HEK293T (cell line): Measurements from ENCODE around the gene KIF24.

ENCODE experiments used
- BHLHE40 ChIP-seq: fragments of 450-650 bp; IDR thresholded peaks from 2 replicates; pipeline ENCODE4 v1.6.1; 2016; ENCODE audit warnings: mild to moderate bottlenecking, moderate library complexity, borderline replicate concordance
- ELF4 ChIP-seq: fragments of 450-650 bp; IDR thresholded peaks from 2 replicates; pipeline ENCODE4 v1.6.1; 2017; ENCODE audit warnings: antibody characterized with exemption
- FOXA1 ChIP-seq: fragments of 450-650 bp; IDR thresholded peaks from 2 replicates; pipeline ENCODE4 v1.6.1; 2016; ENCODE audit warnings: mild to moderate bottlenecking
- FOXK2 ChIP-seq: fragments of 450-650 bp; IDR thresholded peaks from 2 replicates; pipeline ENCODE4 v1.6.1; 2016; ENCODE audit warnings: mild to moderate bottlenecking
- SP1 ChIP-seq: fragments of 450-650 bp; IDR thresholded peaks from 2 replicates; pipeline ENCODE4 v1.6.1; 2017
- SUZ12 ChIP-seq: fragments of 450-650 bp; IDR thresholded peaks from 2 replicates; pipeline ENCODE4 v1.6.1; 2016; ENCODE audit warnings: mild to moderate bottlenecking

DNA sequence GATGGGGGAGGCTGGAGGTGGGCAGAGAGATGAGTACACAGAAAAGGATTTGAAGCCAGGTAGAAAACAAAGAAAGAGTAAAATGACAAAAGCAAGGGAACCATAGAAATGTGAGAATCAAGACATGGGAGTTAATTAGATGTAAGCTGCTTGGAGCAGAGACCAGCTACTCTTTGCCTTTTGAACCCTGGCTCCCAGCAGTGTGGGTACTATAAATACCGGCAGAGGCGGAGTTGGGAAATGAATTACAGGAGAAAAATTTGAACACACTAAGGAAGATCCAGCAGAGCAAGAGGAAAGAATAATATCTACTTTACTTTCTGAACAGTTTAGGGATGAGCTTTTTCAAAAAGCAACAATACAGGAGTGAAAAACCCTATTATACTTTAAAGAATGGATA, 36.5 kb downstream of the KIF24 start:
- TF ChIP-seq ELF4 (no peak), BHLHE40 (no peak), FOXK2 (no peak), SP1 (no peak), SUZ12 (no peak), FOXA1 (no peak)
